CD4-positive, alpha-beta T cell treated with Interleukin-17A for 4 hours (primary cell): Measurements from ENCODE around the gene CRPPA.
"Not testable (repeated sequence)": the region's sequence is repeated elsewhere in the genome, so short reads cannot be mapped to it uniquely, and the experiment has no call there.

Experiments
- DNase-seq: peaks from one replicate; pipeline ENCODE4 v3.0.0-alpha.2; 2020; ENCODE audit warnings: mixed read lengths

Gene CRPPA

DNA sequence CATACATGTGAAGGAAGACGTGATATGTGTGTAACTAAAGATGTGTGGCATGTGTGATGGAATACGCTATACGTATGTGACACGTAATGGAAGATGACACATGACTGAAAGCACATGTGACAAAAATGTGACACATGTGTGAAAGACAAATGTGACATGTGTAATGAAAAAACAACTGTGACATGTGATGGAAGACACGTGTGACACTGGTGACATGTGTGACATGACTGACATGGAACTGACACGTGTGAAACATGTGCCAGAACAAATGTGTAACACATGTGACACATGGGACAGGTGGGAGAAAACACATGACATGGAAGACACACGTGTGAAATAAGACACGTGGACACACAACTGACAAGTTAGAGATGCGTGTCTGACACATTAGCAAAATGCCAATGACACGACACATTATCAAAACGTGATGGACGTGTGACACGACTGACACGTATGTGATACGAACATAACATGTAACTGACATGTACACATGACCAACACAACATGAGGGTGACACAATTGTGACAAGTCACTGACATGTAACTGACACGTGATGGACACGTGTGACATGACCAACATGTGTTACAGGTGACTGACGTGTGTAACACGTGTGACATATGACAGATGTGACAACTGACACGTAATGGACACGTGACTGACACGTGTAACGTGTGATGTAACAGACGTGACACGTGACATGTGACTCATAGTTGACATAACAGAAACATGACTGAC, 24.4 kb downstream of the CRPPA start:
- DNase-seq: no peak

DNA sequence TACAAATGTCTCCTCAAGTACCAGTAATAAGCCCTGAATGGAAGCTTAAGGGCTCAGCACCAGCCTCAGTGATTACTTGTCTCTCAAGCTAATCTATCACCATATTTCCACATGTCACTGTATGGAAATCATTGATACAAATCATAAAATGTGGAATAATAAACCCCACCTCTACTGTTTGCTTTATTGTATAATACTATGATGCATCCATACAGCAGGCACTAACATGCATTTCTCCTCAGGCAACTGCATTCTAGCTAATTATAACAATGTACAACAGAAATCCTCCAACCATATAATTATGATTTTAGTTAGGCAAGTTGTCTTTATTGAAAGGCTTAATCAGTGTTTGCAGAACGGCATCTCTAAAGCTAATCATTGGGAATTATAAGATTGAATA, 26.2 kb downstream of the CRPPA start:
- DNase-seq: no peak

DNA sequence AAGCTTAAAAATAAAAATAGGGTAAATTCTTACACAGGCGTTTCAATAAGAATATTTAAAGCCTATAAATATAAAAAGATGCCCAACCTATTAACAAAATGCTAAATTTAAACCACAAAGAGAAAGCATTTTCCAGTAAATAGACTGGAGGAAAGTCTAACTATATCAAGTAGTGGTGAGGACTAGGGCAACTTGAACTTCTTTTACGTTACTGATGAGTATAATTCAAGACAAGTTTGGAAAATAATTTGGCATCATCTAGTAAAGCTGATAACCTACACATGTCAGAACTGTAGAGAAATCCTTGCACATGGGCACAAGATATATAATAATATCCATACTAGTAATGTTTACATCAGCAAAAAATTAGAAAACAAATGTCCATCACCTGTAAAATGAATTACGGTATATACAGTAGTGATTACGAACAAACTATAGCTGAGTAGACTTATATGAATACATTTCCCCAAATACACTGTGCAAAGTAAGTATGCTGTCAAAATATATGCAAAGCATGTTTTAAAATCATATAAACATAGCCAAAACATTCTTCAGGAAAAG, 27.4 kb downstream of the CRPPA start:
- DNase-seq: no peak

DNA sequence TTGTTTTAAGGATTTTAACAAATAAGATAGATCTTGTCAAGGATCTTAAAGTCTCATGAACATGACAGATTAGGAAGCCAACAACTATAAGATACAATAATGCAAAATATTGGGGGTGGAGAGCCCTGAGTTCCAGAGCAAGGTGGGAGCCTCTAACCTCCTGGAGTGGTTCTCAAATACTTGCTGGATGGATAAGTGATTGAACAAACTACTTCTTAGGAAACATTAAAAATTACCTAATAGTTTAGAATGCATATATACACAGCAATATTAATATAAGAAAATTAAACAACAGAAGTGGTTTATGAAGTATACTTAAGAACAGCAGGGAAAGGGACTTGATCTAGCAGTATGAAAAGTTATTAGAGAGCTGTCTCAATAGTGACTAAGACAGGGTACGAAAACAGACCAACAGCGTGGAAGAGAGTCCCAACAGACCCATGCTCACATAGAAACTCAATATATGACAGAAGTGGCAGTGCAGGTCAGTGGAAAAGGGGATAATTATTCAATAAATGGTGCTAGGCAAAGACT, 28.3 kb downstream of the CRPPA start:
- no peak for DNase-seq

DNA sequence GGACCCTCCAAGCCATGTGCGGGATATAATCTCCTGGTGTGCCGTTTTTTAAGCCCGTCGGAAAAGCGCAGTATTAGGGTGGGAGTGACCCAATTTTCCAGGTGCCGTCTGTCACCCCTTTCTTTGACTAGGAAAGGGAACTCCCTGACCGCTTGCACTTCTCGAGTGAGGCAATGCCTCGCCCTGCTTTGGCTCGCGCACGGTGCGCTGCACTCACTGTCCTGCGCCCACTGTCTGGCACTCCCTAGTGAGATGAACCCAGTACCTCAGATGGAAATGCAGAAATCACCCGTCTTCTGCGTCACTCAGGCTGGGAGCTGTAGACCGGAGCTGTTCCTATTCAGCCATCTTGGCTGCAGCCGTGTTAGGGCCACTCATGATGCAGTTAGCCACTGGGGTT, 37.6 kb downstream of the CRPPA start:
- DNase-seq: not testable (repeated sequence)

DNA sequence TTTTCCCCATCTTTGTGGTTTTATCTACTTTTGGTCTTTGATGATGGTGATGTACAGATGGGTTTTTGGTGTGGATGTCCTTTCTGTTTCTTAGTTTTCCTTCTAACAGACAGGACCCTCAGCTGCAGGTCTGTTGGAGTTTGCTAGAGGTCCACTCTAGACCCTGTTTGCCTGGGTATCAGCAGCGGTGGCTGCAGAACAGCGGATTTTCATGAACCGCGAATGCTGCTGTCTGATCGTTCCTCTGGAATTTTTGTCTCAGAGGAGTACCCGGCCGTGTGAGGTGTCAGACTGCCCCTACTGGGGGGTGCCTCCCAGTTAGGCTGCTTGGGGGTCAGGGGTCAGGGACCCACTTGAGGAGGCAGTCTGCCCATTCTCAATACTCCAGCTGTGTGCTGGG, 38.2 kb downstream of the CRPPA start:
- DNase-seq: not testable (repeated sequence)
